GM18909 (cell line): ENCODE data around the gene DOK7.

Experiments used
- ATAC-seq: cut with Tn5 transposase; IDR thresholded peaks from one replicate; pipeline ENCODE4 v1.9.1; 2021; ENCODE audit warnings: mild to moderate bottlenecking; ENCODE audit not compliant: unreplicated experiment, poor library complexity

Gene DOK7

GRCh38 chr4:3426465-3427133 lies 36.5 kb upstream of the DOK7 start:
- no peak for ATAC-seq

- no peak for ATAC-seq
Measured at GRCh38 chr4:3427134-3427476, 36.0 kb upstream of the DOK7 start.

GRCh38 chr4:3427706-3428446 lies 35.2 kb upstream of the DOK7 start:
- no peak for ATAC-seq

GRCh38 chr4:3429651-3430050 lies 33.5 kb upstream of the DOK7 start:
- no peak for ATAC-seq

GRCh38 chr4:3430524-3430923 lies 32.6 kb upstream of the DOK7 start:
- ATAC-seq: no peak

- ATAC-seq: no peak
Measured at GRCh38 chr4:3431446-3431993, 31.6 kb upstream of the DOK7 start.

- no peak for ATAC-seq
Measured at GRCh38 chr4:3432381-3432790, 30.7 kb upstream of the DOK7 start.

- no peak for ATAC-seq
Measured at GRCh38 chr4:3433138-3433869, 29.8 kb upstream of the DOK7 start.

GRCh38 chr4:3434881-3435685 lies 28.0 kb upstream of the DOK7 start:
- ATAC-seq: no peak

- no peak for ATAC-seq
Measured at GRCh38 chr4:3435686-3435956, 27.5 kb upstream of the DOK7 start.

- no peak for ATAC-seq
Measured at GRCh38 chr4:3436048-3436797, 26.9 kb upstream of the DOK7 start.

GRCh38 chr4:3436798-3437581 lies 26.1 kb upstream of the DOK7 start:
- ATAC-seq: no peak

- no peak for ATAC-seq
Measured at GRCh38 chr4:3437582-3437936, 25.5 kb upstream of the DOK7 start.

GRCh38 chr4:3437998-3438846 lies 24.9 kb upstream of the DOK7 start:
- no peak for ATAC-seq

- ATAC-seq: no peak
Measured at GRCh38 chr4:3438847-3439180, 24.3 kb upstream of the DOK7 start.

GRCh38 chr4:3439391-3439790 lies 23.7 kb upstream of the DOK7 start:
- ATAC-seq: no peak

- ATAC-seq: no peak
Measured at GRCh38 chr4:3440011-3440410, 23.1 kb upstream of the DOK7 start.

- no peak for ATAC-seq
Measured at GRCh38 chr4:3440979-3441500, 22.1 kb upstream of the DOK7 start.
